Neural cell (in vitro differentiated cells): ENCODE data around the gene MARK2. TPM values are rescaled to one million over a fixed set of nuclear protein-coding genes. Genes with fewer than 3 reads are reported as not detected.

Experiments used
- H2AFZ ChIP-seq: fragments of 200-600, 300-800 bp; sonication (generic), shearing (Covaris generic); 2 replicates; pipeline ENCODE4 v1.6.0; 2014; ENCODE audit warnings: low read depth, mild to moderate bottlenecking, antibody characterized with exemption, low read length, moderate library complexity
- H3F3A ChIP-seq: fragments of 200-600 bp; shearing (Covaris generic); 2 replicates; pipeline ENCODE4 v1.6.1; 2016; ENCODE audit warnings: mild to moderate bottlenecking, moderate library complexity, mixed read lengths, antibody characterized with exemption, low read length; ENCODE audit not compliant: insufficient read depth, poor library complexity, severe bottlenecking
- H3K27ac ChIP-seq: fragments of 200-600, 300-800 bp; sonication (generic), shearing (Covaris generic); 2 replicates; pipeline ENCODE4 v1.5.1; 2014; ENCODE audit warnings: mild to moderate bottlenecking, low read length, moderate library complexity
- H3K27me3 ChIP-seq: fragments of 300-800, 200-600 bp; sonication (generic), shearing (Covaris generic); 2 replicates; pipeline ENCODE4 v1.6.0; 2014; ENCODE audit warnings: mild to moderate bottlenecking, low read depth, low read length, moderate library complexity; ENCODE audit not compliant: insufficient read depth
- H3K36me3 ChIP-seq: fragments of 300-800, 200-600 bp; sonication (generic), shearing (Covaris generic); 2 replicates; pipeline ENCODE4 v1.5.1; 2014; ENCODE audit warnings: mild to moderate bottlenecking, antibody characterized with exemption, low read length, moderate library complexity; ENCODE audit not compliant: insufficient read depth
- H3K4me2 ChIP-seq: fragments of 300-800, 200-600 bp; sonication (generic), shearing (Covaris generic); 2 replicates; pipeline ENCODE4 v1.6.0; 2014; ENCODE audit warnings: mild to moderate bottlenecking, low read length
- H3K4me3 ChIP-seq: fragments of 300-800, 200-600 bp; sonication (generic), shearing (Covaris generic); 2 replicates; pipeline ENCODE4 v1.5.1; 2014; ENCODE audit warnings: mild to moderate bottlenecking, low read length, moderate library complexity
- H3K79me2 ChIP-seq: fragments of 200-600 bp; shearing (Covaris generic); replicated peaks from 2 replicates; pipeline ENCODE4 v1.6.0; 2014; ENCODE audit warnings: mild to moderate bottlenecking, low read length, moderate library complexity; ENCODE audit not compliant: insufficient read depth
- H3K9ac ChIP-seq: fragments of 300-800, 200-600 bp; sonication (generic), shearing (Covaris generic); 2 replicates; pipeline ENCODE4 v1.6.1; 2016; ENCODE audit warnings: mild to moderate bottlenecking, low read length, mixed read lengths
- H3K9me2 ChIP-seq: fragments of 200-600 bp; shearing (Covaris generic); 2 replicates; pipeline ENCODE4 v1.6.1; 2016; ENCODE audit warnings: mild to moderate bottlenecking, low read length, mixed read lengths; ENCODE audit not compliant: insufficient read depth
- H3K9me3 ChIP-seq: fragments of 200-600, 300-800 bp; sonication (generic), shearing (Covaris generic); 2 replicates; pipeline ENCODE4 v1.6.1; 2016; ENCODE audit warnings: mild to moderate bottlenecking, mixed run types, low read length, moderate library complexity, mixed read lengths
- H4K20me1 ChIP-seq: fragments of 200-600 bp; shearing (Covaris generic); 2 replicates; pipeline ENCODE4 v1.6.1; 2016; ENCODE audit warnings: mild to moderate bottlenecking, mixed run types; ENCODE audit not compliant: insufficient read depth
- EP300 ChIP-seq: fragments of 450-650 bp; conservative IDR thresholded peaks from 2 replicates; pipeline ENCODE4 v1.6.1; 2014; ENCODE audit warnings: antibody characterized with exemption, mild to moderate bottlenecking, moderate library complexity; ENCODE audit not compliant: poor library complexity, severe bottlenecking
- EZH2 ChIP-seq: fragments of 200-600, 300-800 bp; shearing (Covaris generic), sonication (generic); IDR thresholded peaks from 2 replicates; pipeline ENCODE4 v1.6.1; 2014; ENCODE audit warnings: antibody characterized with exemption, low read length, borderline replicate concordance, mild to moderate bottlenecking; ENCODE audit not compliant: insufficient read depth, poor library complexity, severe bottlenecking
- MXI1 ChIP-seq: fragments of 450-650 bp; conservative IDR thresholded peaks from 2 replicates; pipeline ENCODE4 v1.6.1; 2014; ENCODE audit warnings: antibody characterized with exemption, mild to moderate bottlenecking; ENCODE audit not compliant: poor library complexity, severe bottlenecking
- POLR2AphosphoS5 ChIP-seq: IDR thresholded peaks from 2 replicates; pipeline ENCODE4 v1.6.1; 2012
- RAD21 ChIP-seq: fragments of 450-650 bp; conservative IDR thresholded peaks from 2 replicates; pipeline ENCODE4 v1.6.1; 2014; ENCODE audit warnings: antibody characterized with exemption, mild to moderate bottlenecking, moderate library complexity
- SMC3 ChIP-seq: fragments of 450-650 bp; conservative IDR thresholded peaks from 2 replicates; pipeline ENCODE4 v1.6.1; 2014; ENCODE audit warnings: antibody characterized with exemption, mild to moderate bottlenecking, moderate library complexity; ENCODE audit not compliant: poor library complexity
- TAF1 ChIP-seq: IDR thresholded peaks from 2 replicates; pipeline ENCODE4 v1.6.1; 2012; ENCODE audit warnings: low read depth
- polyA plus RNA-seq: library from polyadenylated mRNA; depleted of rRNA; stranded (reverse); fragments of >200 nt; gene quantifications from 2 replicates; pipeline ENCODE4 v1.2.3, GENCODE V29; 2014
- TF ChIP-seq, protein P1 (sequence below): IDR thresholded peaks from 2 replicates; pipeline ENCODE4 v1.6.1; 2012; ENCODE audit warnings: borderline replicate concordance
- TF ChIP-seq, protein P2 (sequence below): fragments of 450-650 bp; IDR thresholded peaks from 2 replicates; pipeline ENCODE4 v1.5.1; 2014; ENCODE audit warnings: antibody characterized with exemption, mild to moderate bottlenecking, moderate library complexity; ENCODE audit not compliant: poor library complexity, severe bottlenecking

MARK2 gene
- polyA plus RNA-seq, 1 donor from 2014 or later: 11.3 TPM

DNA sequence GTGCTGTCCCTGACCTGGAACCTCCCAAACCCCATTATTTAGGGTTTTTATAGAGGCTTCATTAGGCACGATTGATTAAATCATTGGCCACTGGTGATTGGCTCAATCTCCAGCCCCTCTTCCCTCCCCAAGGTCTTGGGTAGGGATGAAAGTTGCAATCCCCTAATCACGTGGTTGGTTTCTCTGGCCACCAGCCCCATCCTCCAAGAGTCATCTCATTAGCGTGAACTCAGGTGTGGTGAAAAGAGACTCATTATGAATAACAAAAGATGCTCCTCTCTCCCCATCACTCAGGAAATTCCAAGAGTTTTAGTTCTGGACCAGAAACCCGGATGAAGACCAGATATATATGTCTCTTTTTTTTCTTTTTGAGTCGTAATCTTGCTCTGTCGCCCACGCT lies 7.6 kb upstream of the MARK2 start:
- Histone ChIP-seq H3K9me2 (no peaks in the 10 kb centered on the region), H3K9me3 (no peaks in the 10 kb centered on the region), H3K4me2 (no peak overlapping the region), H3K4me3 (no peak overlapping the region), H3K27me3 (no peaks in the 10 kb centered on the region), H2AFZ (no peak overlapping the region), H3K79me2 (no peaks in the 10 kb centered on the region), H3K36me3 (no peaks in the 10 kb centered on the region), H3K9ac (no peak overlapping the region), H3K27ac (no peak overlapping the region), H4K20me1 (no peaks in the 10 kb centered on the region), H3F3A (no peaks in the 10 kb centered on the region)
- no peak for TF ChIP-seq SMC3
- TF ChIP-seq, protein P1, sequence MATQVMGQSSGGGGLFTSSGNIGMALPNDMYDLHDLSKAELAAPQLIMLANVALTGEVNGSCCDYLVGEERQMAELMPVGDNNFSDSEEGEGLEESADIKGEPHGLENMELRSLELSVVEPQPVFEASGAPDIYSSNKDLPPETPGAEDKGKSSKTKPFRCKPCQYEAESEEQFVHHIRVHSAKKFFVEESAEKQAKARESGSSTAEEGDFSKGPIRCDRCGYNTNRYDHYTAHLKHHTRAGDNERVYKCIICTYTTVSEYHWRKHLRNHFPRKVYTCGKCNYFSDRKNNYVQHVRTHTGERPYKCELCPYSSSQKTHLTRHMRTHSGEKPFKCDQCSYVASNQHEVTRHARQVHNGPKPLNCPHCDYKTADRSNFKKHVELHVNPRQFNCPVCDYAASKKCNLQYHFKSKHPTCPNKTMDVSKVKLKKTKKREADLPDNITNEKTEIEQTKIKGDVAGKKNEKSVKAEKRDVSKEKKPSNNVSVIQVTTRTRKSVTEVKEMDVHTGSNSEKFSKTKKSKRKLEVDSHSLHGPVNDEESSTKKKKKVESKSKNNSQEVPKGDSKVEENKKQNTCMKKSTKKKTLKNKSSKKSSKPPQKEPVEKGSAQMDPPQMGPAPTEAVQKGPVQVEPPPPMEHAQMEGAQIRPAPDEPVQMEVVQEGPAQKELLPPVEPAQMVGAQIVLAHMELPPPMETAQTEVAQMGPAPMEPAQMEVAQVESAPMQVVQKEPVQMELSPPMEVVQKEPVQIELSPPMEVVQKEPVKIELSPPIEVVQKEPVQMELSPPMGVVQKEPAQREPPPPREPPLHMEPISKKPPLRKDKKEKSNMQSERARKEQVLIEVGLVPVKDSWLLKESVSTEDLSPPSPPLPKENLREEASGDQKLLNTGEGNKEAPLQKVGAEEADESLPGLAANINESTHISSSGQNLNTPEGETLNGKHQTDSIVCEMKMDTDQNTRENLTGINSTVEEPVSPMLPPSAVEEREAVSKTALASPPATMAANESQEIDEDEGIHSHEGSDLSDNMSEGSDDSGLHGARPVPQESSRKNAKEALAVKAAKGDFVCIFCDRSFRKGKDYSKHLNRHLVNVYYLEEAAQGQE: no peak

DNA sequence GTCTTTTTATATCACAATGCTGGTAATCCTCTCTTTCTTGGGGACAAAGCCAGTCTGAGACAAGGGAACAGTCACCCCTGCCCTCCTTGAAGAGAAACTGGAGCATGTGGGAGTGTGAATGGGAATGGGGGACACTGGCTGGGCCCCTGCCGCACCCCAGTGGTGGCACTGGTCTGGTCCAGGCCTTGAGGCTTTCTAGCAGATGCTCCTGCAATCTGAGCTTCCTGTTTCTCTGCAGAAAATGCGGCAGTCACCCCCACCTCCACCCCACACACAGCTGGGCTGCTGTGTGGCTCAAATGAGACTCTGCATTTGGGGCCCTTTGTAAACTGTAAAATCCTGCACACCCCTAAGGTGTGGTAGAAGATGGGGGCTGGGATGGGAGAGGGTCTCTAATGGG lies 6.6 kb upstream of the MARK2 start:
- H3K4me3 ChIP-seq: no peak overlapping the region
- H3K79me2 ChIP-seq: no peaks in the 10 kb centered on the region
- no peaks in the 10 kb centered on the region for H3K9me3 ChIP-seq
- H3K9ac ChIP-seq: no peak overlapping the region
- no peaks in the 10 kb centered on the region for H4K20me1 ChIP-seq
- no peaks in the 10 kb centered on the region for H3F3A ChIP-seq
- H3K27ac ChIP-seq: no peak overlapping the region
- H3K4me2 ChIP-seq: no peak overlapping the region
- TF ChIP-seq RAD21 (no peak), TAF1 (no peak), POLR2AphosphoS5 (no peak), SMC3 (no peak), EZH2 (no peak), EP300 (no peak), MXI1 (no peak)
- TF ChIP-seq, protein P2, sequence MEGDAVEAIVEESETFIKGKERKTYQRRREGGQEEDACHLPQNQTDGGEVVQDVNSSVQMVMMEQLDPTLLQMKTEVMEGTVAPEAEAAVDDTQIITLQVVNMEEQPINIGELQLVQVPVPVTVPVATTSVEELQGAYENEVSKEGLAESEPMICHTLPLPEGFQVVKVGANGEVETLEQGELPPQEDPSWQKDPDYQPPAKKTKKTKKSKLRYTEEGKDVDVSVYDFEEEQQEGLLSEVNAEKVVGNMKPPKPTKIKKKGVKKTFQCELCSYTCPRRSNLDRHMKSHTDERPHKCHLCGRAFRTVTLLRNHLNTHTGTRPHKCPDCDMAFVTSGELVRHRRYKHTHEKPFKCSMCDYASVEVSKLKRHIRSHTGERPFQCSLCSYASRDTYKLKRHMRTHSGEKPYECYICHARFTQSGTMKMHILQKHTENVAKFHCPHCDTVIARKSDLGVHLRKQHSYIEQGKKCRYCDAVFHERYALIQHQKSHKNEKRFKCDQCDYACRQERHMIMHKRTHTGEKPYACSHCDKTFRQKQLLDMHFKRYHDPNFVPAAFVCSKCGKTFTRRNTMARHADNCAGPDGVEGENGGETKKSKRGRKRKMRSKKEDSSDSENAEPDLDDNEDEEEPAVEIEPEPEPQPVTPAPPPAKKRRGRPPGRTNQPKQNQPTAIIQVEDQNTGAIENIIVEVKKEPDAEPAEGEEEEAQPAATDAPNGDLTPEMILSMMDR: no peak
- TF ChIP-seq, protein P1: no peak
- no peaks in the 10 kb centered on the region for H3K36me3 ChIP-seq
- no peak overlapping the region for H2AFZ ChIP-seq
- no peaks in the 10 kb centered on the region for H3K9me2 ChIP-seq
- no peaks in the 10 kb centered on the region for H3K27me3 ChIP-seq
